HG03025 (cell line): ENCODE results near the gene RNF115.

Experiments
- ATAC-seq: cut with Tn5 transposase; IDR thresholded peaks from one replicate; pipeline ENCODE4 v1.9.1; 2021; ENCODE audit warnings: mild to moderate bottlenecking, moderate library complexity; ENCODE audit not compliant: unreplicated experiment, low FRiP score

RNF115 gene

DNA sequence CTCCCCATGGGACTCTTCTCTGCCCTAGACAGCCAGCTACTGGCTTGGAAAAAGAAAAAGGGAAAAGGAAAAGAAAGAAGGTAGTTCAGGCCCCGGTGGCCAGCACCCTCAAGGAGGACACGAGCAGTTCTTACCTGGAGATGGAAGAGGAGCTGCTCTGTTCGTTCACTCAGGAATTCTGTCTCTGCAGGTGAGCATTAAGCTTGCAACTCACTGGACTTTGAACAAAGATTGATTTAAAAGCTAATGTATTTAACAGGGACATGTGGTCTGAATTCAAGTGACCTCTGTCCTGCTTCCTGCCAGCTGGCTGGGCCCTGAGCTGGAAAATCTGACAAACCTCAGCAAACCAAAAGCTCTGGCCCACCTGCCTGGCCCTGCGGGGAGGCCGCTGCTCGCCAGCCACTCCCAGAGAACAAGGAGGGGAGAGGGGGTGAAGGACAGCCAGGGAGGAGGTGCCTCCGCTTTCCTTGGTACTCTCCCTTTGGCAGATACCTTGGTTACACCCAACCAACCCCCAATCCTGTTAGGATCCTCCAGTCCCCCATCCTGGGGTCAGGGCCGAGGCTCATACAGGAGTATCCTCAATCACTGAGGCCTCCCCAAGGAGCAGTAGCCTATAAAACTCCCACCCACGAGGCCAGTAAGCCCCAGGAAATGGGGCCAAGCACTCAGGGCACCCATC is 116.6 kb downstream of the RNF115 start, which contains the start of gene PDZK1:
PDZK1 (minus strand) TSS at position 186 of the 685 bp plus-strand sequence. CDS start 19,347 bp downstream, outside the sequence.
- no peak for ATAC-seq

DNA sequence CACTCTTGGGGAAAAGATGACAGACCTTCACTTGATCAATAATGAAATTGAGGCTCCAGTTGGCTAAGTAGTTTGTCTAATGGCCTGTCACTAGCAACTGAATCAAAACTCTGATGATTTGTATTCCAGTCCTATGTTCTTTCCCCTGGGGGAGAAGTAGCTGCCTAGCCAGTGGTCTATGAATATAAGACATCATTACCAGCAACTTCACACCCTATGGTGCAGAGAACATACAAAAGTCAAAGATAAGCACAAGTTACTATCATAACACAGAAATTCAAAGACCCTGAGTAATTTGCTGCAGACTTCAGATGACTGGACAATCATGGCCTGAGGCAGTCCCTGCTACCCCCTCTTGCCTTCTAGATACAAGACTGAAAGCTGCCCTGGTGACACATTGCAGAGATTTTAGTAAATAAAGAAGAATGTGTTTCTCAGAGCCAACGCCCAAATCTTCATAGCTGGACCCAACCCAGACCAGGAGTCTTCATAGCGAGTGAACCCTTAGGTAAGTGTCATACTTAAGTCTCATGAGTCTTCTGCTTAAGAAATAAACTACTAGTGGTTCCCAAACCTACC is 117.7 kb downstream of the RNF115 start:
- no peak for ATAC-seq

DNA sequence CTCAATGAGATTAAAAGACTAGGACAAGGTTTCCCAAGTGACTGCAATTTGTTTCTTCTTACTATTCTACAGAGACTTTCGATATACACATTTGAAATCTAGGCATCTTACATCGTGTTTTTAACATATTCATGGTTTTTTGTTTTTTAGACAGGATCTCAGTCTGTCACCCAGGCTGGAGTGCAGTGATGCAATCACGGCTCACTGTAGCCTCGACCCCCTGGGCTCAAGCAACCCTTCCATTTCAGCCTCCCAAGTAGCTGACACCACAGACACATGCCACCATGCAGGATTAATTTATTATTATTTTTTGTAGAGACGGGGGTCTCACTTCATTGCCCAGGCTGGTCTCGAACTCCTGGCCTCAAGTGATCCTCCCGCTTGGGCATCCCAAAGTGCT is 118.3 kb downstream of the RNF115 start:
- no peak for ATAC-seq

DNA sequence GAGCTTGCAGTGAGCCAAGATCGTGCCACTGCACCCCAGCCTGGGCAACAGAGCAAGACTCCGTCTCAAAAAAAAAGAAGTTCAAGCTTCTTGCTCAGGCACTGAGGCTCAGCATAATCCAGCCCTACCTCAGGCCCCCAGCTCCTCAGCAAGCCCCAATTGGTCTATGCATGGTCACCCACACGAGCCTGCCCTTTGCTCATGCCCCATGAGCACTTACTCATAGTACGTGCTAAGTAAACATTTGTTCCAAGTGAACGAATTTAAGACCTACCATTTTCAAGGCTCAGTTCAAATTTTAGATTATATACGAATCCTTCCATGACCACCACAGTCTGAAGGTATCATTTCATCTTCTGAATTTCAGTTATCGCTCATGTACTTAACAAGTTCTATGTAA is 121.1 kb downstream of the RNF115 start:
- no peak for ATAC-seq

DNA sequence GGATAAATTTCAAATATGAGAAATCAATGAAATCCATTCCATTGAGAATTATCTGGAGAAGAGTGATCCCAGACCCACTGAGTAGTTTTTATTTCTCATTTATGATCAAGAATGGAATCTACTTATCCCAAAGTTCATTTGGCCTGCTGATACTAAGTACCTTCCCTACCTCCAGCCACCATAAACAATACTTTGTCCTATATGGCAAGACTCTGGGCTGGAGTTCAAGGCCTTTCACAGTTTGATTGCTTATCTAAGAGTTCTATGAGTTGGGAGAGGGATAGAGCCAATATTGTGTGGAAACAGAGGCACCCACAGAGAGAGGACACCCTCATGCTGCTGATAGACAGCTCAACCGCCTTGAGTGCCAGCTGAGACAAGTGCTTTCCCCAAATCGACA is 121.8 kb downstream of the RNF115 start:
- no peak for ATAC-seq

DNA sequence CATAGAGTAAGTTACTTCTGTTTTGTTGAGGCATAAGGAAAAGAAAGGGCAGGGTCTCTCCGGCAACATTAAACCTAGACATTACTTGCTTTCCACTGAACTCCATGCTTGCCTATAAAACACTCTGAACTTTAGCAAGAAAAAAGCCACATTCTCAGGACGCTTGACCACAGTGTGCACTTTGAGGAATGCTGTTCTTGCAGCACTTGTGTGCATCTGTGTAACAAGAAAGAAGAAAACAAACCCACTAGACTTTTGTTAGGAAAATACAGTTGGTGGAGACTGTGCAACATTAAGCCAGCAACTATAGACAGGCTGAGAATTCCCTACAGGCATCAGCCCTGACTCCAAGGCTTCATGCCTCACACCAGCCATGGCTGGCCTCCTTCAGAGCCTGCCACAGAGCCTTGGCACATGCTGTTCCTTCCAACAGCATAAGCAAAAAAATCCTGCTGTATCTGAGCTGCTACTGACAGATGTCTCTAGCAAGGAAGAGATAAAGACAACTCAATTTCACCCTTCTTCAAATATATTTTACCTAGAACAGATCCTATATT is 122.5 kb downstream of the RNF115 start:
- ATAC-seq, result no peak

DNA sequence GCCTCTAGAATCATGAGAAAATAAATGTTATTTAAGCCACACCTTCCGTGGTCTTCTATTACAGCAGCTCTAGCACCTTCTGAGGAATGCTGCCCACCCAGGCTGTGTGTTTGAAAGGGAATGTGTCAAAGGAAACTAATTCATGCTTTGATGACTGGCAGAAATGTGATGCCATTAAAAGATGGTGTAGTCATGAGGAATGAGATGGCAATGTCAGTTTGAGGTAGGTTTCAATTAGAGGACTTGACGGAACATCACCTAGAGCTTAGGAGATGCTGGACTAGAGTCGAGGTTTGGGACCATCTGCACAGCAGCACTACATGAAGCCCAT is 127.3 kb downstream of the RNF115 start:
- no peak for ATAC-seq

DNA sequence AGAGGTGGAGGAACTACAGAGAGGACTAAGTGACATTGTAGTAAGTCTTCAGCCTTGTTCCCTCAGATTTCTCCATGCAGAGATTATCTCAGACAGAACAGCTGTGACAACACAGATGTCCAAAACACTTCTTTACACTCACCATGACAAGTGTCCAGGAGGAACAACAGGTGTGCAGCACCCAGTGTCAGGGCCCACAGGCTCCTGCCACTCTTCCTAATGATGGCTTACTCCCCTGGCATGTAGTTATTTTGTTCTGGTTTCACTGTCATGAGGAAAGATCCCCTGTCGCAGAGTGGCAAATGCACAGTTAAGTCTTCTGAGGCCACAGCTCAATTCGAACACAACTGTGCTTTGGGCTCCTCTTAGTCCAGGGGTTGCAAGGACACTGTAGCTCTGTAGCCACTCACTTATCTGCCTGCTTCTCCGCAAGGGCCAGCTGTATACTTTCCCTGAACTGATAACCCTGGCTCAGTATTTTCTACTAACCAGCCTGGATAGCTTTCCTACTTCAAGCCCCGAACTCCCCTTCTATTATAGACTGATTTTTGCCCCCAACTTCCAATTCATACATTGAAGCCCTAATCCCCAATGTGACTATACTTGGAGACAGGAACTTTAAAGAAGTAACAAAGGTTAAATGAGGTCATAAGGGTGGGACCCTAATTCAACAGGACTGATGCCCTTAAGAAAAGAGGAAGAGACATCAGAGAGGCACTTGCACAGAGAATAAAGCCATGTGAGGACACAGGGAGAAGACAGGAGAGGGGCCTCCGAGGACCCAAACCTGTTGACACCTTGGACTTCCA is 127.9 kb downstream of the RNF115 start:
- ATAC-seq, result no peak

DNA sequence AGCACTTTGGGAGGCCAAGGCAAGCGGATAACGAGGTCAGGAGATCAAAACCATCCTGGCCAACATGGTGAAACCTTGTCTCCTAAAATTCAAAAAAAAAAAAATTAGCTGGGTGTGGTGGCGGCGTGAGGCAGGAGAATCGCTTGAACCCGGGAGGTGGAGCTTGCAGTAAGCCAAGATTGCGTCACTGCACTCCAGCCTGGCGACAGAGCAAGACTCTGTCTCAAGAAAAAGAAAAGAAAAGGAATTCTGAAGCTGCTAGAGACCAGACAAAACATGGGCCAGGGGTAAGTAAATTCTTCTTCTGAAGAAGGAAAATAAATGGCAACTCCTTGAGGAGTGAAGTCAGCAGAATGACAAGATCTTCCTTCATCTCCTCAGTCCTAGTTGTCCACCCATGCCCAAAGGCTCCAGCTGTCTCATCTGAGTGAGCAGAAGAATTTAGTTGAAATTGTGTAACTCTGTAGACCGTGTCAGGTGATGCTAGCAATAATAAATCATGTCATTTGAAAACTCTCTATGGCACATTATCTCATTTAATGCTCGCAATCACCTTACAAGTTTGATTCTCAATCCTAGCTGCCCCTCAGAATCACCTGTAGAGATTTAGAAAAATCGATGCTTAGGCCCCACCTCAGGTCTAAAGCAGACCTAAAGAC is 131.0 kb downstream of the RNF115 start:
- no peak for ATAC-seq

DNA sequence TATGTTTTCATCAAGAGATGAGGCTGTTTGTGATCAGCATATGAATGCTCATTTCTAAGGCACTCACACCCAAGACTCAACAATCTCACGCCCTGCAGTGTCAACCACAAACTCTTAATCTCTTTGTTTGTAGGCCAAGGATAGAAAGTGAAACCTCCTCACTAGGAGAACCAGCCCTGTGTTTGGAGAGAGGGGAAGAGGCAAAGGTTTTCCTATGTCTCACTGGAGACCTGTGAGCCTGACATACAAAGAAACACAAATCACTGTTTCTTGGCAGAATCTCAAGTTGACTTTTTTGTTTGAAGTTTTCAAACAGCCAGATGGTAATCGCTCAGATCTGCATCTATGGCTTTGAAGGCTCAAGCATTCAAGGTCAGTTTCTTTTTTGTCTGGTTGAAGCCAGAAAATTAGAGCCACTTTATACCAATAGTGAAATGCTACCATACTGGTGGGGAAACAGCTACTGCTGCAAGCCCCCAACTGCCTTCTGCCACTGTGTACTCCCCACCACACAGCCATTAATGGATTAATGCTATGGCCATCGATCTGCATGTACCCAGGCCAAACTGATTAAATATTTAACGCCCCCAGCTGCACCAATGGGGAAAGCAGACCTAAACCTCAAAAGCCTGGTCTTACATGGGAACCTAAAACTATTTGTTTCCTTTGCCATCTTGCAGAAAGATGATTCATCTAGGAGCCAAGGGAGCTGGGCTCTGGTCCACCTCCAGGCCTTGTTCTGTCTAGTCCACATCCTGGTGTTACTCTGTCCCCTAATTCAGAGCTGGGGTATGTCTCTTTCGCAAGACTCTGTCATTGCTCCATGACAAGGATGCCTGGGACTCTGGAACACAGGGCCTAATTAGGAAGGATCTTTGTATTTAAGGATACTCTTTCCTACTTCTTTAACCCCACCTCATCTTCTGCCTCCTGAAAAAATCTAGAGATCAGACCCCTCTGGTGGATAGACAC is 133.0 kb downstream of the RNF115 start:
- ATAC-seq, result no peak

DNA sequence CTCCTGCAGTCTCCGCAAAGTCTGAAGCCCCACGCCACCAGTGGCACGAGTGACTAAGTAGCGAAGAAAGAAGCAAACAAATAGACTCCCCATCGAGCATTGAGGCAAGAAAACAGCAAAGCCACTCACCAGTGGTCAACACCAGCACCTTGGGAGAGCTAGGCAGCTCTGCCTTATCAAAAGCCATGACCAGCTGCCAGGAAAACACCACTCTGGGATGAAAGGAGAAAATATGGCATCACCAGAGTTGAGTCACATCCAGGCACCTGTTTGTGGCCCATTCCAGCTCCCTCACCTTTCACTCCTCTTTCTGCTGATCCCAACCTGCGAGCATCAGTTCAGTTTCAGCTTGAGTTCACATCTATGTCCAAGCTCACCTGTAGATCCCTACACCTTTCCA is 134.0 kb downstream of the RNF115 start:
- no peak for ATAC-seq

DNA sequence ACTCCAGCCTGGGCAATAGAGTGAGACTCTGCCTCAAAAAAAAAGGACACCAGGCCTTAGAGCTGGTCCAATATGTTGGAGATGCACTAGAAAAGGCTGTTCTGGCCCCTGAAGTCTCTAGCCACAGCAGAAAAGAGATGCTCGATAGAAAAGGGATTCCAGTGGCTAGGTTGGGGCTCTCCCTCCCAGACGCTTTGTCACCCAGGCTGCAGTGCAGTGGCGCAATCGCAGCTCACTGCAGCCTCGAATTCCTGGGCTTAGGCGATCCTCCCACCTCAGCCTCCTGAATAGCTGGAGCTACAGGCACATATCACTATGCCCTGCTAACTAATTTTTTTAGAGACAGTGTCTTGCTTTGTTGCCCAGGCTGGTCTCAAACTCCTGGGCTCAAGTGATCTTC is 135.0 kb downstream of the RNF115 start:
- ATAC-seq, result no peak
